PFSK-1 (cell line): ENCODE data around the gene TBX3.

Experiments
- FOXP2 ChIP-seq: optimal IDR thresholded peaks from 2 replicates; pipeline ENCODE3; 2011; ENCODE audit warnings: borderline replicate concordance, control low read depth, inconsistent platforms; ENCODE audit not compliant: insufficient read depth; ENCODE audit errors: extremely low read length, extremely low read depth
- POLR2AphosphoS5 ChIP-seq: IDR thresholded peaks from 2 replicates; pipeline ENCODE4 v1.6.1; 2012; ENCODE audit warnings: low read depth, mild to moderate bottlenecking, control low read depth, low read length, moderate library complexity
- REST ChIP-seq, 2 experiments: IDR thresholded peaks; 2 replicates each; pipeline versions ENCODE4 v1.6.1 to v1.8.0; 2011 to 2012; ENCODE audit warnings: low read depth in 2 of 2, low read length in 2 of 2, control low read depth in 1 of 2, inconsistent platforms in 1 of 2, mild to moderate bottlenecking in 1 of 2, moderate library complexity in 1 of 2; ENCODE audit not compliant: insufficient read depth in 1 of 2
- SIN3A ChIP-seq: IDR thresholded peaks from 2 replicates; pipeline ENCODE4 v1.6.1; 2012; ENCODE audit warnings: mild to moderate bottlenecking, low read length, moderate library complexity, borderline replicate concordance; ENCODE audit not compliant: insufficient read depth
- TAF1 ChIP-seq: IDR thresholded peaks from 2 replicates; pipeline ENCODE4 v1.6.1; 2012; ENCODE audit warnings: low read length, control low read depth, borderline replicate concordance; ENCODE audit not compliant: insufficient read depth

TBX3 gene

DNA sequence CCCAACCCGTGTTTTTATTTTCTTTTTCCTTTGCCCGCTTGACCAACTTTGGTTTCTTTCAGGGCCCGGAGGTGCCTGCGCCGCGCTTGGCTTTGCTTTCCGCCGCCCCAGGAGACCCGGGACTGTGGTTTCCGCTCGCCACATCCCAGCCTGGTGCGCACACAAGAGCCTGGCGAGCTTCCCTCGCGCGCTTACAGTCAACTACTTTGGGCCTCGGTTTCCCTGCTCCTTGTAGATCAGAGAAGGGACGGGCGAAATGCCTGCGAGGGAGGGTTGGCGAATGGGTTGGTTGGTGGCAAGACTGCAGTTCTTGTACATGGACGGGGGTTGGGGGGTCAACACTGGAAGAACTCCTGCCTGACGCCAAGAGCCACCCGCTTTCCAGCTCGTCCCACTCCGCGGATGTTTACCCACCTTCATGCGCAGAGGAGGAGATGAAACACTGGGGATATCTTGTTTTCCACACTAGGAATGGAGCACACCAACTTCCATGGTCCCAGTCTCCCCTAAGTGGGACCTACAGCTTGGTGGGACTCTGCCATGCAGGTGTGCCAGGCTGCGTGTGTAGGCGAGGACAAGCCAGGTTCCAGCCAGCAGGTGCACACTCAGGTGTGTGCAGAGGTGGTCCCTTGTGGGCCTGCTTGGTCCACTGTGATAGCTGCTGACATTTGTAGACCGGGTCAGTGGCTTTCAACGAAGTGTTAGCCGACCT is 16.6 kb upstream of the TBX3 start:
- no peak for TF ChIP-seq REST (IDR thresholded peaks at IDR 0.05; ENCODE audit: insufficient read depth in 1 of 2, low read depth in 2 of 2, low read length in 2 of 2)
- TF ChIP-seq TAF1, result no peak
- no peak for TF ChIP-seq SIN3A
- no peak for TF ChIP-seq FOXP2

DNA sequence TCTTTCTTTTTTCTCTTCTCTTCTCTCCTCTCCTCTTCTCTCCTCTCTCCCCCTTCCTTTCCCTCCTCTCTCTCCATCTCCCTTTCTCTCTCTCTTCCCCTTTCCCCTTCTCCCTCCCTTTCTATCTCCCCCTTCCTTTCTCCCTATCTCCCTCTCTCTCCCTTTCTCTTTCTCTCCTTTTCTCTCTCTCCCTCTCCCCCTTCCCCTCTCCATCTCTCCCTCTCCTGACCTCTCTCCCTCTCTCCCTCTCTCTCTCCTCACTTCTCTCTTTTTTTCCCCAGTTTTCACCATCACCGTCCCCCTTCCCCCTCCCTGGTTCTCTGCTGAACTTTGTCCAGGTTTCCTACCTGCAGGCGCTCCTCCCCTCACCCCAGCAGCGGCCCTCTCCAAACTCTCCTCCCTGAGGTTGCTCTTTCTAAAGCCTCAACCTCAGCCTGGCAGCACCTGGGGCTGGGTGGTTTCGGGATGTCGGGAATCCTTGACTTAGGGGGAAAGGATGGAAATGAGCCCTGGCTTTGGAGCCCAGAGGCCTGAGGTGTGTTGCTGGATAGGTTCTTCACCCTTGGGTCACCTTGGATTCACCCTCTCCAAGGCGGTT is 14.7 kb upstream of the TBX3 start:
- TF ChIP-seq POLR2AphosphoS5 (no peak), SIN3A (no peak), TAF1 (no peak), REST (IDR thresholded peaks at IDR 0.05; ENCODE audit: insufficient read depth in 1 of 2, low read depth in 2 of 2, low read length in 2 of 2) (no peak), FOXP2 (no peak)

DNA sequence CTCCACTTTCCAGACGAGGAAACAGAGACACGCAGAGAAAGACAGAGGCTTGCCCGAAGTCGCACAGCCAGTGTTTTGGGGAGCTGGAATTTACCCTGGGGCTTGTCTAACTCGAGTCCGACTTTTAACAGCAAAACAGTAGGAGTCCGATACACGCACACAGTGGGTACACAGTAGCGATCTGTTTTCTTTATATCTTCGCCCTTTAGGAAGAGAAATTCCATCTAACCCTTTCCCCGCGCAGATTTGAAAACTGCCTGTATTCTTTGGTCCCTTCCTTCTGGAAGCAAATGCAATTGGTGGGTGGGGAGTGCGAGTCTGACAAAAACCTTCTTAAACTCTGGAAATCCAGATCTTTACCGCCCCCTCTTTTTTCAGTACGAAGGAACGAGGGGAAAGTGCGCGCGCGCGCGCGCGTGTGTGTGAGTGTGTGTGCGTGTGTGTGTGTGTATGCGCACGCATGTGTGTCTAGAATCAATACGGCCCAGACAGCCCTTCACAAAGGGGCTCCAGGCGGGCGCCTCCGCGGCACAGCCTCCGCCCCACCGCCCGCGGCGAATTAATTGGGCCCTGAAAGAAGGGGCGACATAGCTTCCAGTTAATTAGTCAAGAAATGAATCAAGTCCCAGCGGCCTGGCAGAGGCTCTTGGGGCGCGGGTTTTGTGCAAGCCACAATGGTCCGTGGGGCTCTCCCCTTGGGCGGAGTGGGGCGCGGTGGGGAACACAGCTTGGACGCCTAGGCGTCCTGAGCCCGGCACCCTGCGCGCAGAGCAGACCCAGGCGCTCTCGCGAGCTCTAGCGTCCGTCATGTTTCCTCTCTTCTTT is 14.0 kb upstream of the TBX3 start:
- TF ChIP-seq POLR2AphosphoS5 (no peak), REST (IDR thresholded peaks at IDR 0.05; ENCODE audit: insufficient read depth in 1 of 2, low read depth in 2 of 2, low read length in 2 of 2) (no peak), TAF1 (no peak), FOXP2 (no peak), SIN3A (no peak)

DNA sequence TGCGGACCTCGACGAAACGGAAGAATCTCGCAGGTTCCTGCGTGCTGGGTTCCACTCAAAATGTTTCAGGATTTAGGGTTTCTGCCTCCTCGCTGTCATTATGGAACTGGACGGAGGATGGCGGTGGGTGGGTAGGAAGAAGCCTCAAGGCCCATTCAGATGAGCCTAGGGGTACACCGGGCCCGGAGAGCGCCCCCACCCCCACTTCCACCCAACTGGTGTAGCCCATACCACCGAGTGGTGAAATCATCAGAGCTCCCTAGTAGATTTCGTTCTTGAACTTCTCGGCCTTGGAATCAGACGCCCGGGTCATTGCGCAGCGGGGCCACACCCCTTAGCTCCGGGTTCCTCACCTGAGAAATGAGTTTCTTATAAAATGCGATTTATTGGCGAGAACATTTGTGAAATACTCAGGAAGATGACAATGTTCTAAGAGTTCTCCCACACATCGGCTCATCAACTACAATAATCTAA is 13.3 kb upstream of the TBX3 start:
- TF ChIP-seq TAF1, result no peak
- TF ChIP-seq REST (IDR thresholded peaks at IDR 0.05; ENCODE audit: insufficient read depth in 1 of 2, low read depth in 2 of 2, low read length in 2 of 2), result no peak
- no peak for TF ChIP-seq POLR2AphosphoS5
- no peak for TF ChIP-seq FOXP2
- no peak for TF ChIP-seq SIN3A
